ENCODE data around the gene AGPS.
"Not testable (repeated sequence)": the region's sequence is repeated elsewhere in the genome, so short reads cannot be mapped to it uniquely, and the experiment has no call there.

- not testable (repeated sequence) for TF ChIP-seq EZH2 (IDR thresholded peaks at IDR 0.05); POLR2AphosphoS5 (IDR thresholded peaks at IDR 0.05; ENCODE audit: borderline replicate concordance, low read depth, low read length); FOXP2 (optimal IDR thresholded peaks at IDR 0.05; ENCODE audit: control extremely low read depth, extremely low read length, insufficient read depth)
These were observed 35.4 kb downstream of the AGPS start for GRCh38 chr2:177427936-177428335.
